Ovary (tissue), 9 donors: ENCODE results near the gene FOXK2. TPM values are rescaled to one million over a fixed set of nuclear protein-coding genes. Genes with fewer than 3 reads are reported as not detected.

Experiments used
- DNase-seq, 5 donors: peaks; one replicate each; pipeline ENCODE4 v3.0.0-alpha.2; 2019 to 2020
- H3K27ac ChIP-seq, 2 donors: fragments of 200-600 bp; one replicate each; pipeline versions ENCODE4 v1.5.1 to v1.8.0; 2019 to 2022
- H3K27me3 ChIP-seq: fragments of 200-600 bp; one replicate; pipeline ENCODE4 v1.8.0; 2022
- H3K36me3 ChIP-seq: fragments of 200-600 bp; sonication (generic); one replicate; pipeline ENCODE4 v1.5.1; 2019
- H3K4me1 ChIP-seq: one replicate; pipeline ENCODE4 v1.8.1; 2013; ENCODE audit warnings: mild to moderate bottlenecking, moderate library complexity; ENCODE audit not compliant: insufficient read depth
- H3K4me3 ChIP-seq: fragments of 200-600 bp; sonication (generic); one replicate; pipeline ENCODE4 v1.5.1; 2017
- H3K9me3 ChIP-seq, 2 donors: fragments of 200-600 bp in 1 of 2; sonication (generic) in 1 of 2; one replicate each; pipeline versions ENCODE4 v1.5.1 to v1.8.1; 2013 to 2019; ENCODE audit warnings: mild to moderate bottlenecking in 1 of 2, moderate library complexity in 1 of 2
- CTCF ChIP-seq, 3 donors: fragments of 450-650 bp in 2 of 3; fragments of 200-600 bp in 1 of 3; IDR thresholded peaks; one replicate each; pipeline versions ENCODE4 v1.5.1 to v1.8.0; 2016 to 2022; ENCODE audit warnings: antibody characterized with exemption in 3 of 3, mild to moderate bottlenecking in 1 of 3
- EP300 ChIP-seq: sonication (generic); formaldehyde crosslinking; IDR thresholded peaks from one replicate; pipeline ENCODE4 v1.6.1; 2017; ENCODE audit warnings: antibody characterized with exemption
- POLR2A ChIP-seq: fragments of 450-650 bp; IDR thresholded peaks from one replicate; pipeline ENCODE4 v1.6.1; 2017; ENCODE audit warnings: antibody characterized with exemption, mild to moderate bottlenecking, moderate library complexity
- WGBS, 3 donors: extraction: QIAGEN DNeasy Blood & Tissue Kit in 1 of 3; methylation state at CpG; one replicate each; pipeline versions ENCODE4 v1.1.5 to v1.1.7; 2013 to 2017; 5-methylcytosine and 5-hydroxymethylcytosine counted together
- intact Hi-C, 4 donors: fragments of 100-400 bp; cut with DNase I; formaldehyde crosslinking; loops; one replicate each; pipeline versions ENCODE4 v1.11.0 to v1.15.1; 2022 to 2023
- polyA plus RNA-seq, 2 donors: library from polyadenylated mRNA; stranded (reverse); fragments of 200-250 nt in 1 of 2; fragments of 350-450 nt in 1 of 2; fragmentation: Illumina TruSeq in 1 of 2; extraction: RNeasy Lipid Tissue Mini Kit (QIAGEN cat#74804) in 1 of 2; gene quantifications; one replicate each; pipeline ENCODE4 v1.2.3, GENCODE V29; 2013 to 2014
- total RNA-seq, 7 donors: library from RNA; depleted of rRNA in 2 of 7; stranded (reverse); fragments of >200 nt in 2 of 7; fragmentation: NEBNext Ultra II Directional in 3 of 7; extraction: Animal tissue kit (Norgen Biotek cat#: 25700) in 3 of 7; gene quantifications; one replicate each; pipeline versions ENCODE4 v1.1.0 to v1.2.4, GENCODE V29; 2016 to 2023
- donor health status: DM: no; HTN: no; CAD: no; lungs with moderate emphysema.
- donor health status: DM: no; HTN: no; CAD: no.
- donor health status: Bipolar disorder and iron deficiency.
- donor health status: DM: yes; HTN: yes; CAD: no.
- donor health status: DM: no; HTN: no; CAD: no.
- donor health status: DM: yes; HTN: yes; CAD: no.

FOXK2 gene
- total and polyA plus RNA-seq, 9 donors: 19.1 to 67.6 (median 43.0) TPM

- no peak overlapping the region for H3K27ac ChIP-seq
- peaks cover 3% of the 10 kb centered on the region for H3K4me1 ChIP-seq
- no peaks in the 10 kb centered on the region for H3K9me3 ChIP-seq
- H3K36me3 ChIP-seq: no peaks in the 10 kb centered on the region
- no peak for DNase-seq
- intact Hi-C loops: loop anchor here in 3 of 4 donors (5.0 to 10.0 kb wide), 3 partner anchors 50 to 138 kb away; partner anchors contain the start of gene TEX19 (in 1 of the 3)
- H3K27me3 ChIP-seq: no peaks in the 10 kb centered on the region
- no peak overlapping the region for H3K4me3 ChIP-seq
- TF ChIP-seq CTCF (IDR thresholded peaks at IDR 0.05) (no peak), EP300 (no peak), POLR2A (no peak)
- WGBS, 3 donors: 39 to 47% (median 45%) methylated on average over 13 of the region's 13 CpGs
Observed at GRCh38 chr17:82492643-82493225, 26.8 kb upstream of the FOXK2 start.

GRCh38 chr17:82493226-82493781 lies 26.2 kb upstream of the FOXK2 start:
- DNase-seq: no peak
- Histone ChIP-seq H3K4me3 (no peak overlapping the region), H3K4me1 (peaks cover 3% of the 10 kb centered on the region), H3K27me3 (no peaks in the 10 kb centered on the region), H3K27ac (no peak overlapping the region), H3K36me3 (no peaks in the 10 kb centered on the region), H3K9me3 (no peaks in the 10 kb centered on the region)
- no peak for TF ChIP-seq CTCF (IDR thresholded peaks at IDR 0.05)
- no peak for TF ChIP-seq EP300
- no peak for TF ChIP-seq POLR2A
- whole genome bisulfite sequencing, 3 donors: 79 to 86% (median 81%) methylated on average over 12 of the region's 12 CpGs
- intact Hi-C loops: loop anchor here in 3 of 4 donors (5.0 to 10.0 kb wide), 3 partner anchors 49 to 139 kb away; partner anchors contain the start of gene TEX19 (in 1 of the 3)

GRCh38 chr17:82494236-82495055 lies 25.1 kb upstream of the FOXK2 start:
- H3K9me3 ChIP-seq: no peaks in the 10 kb centered on the region
- peak; percentile 91 to 95 (median 93) for DNase-seq
- intact Hi-C loops: loop anchor here (5.0 to 10.0 kb wide), 4 partner anchors 48 to 140 kb away; partner anchors contain the start of gene TEX19 (in 1 of the 4)
- no peaks in the 10 kb centered on the region for H3K27me3 ChIP-seq
- peak overlapping the region in 1 of 2 donors; percentile 29 for H3K27ac ChIP-seq
- WGBS, 3 donors: 7 to 9% (median 8%) methylated on average over 17 of the region's 17 CpGs
- TF ChIP-seq EP300 (no peak), POLR2A (peak; percentile 20), CTCF (IDR thresholded peaks at IDR 0.05) (peak; percentile 79 to 91 (median 91))
- H3K36me3 ChIP-seq: no peaks in the 10 kb centered on the region
- peaks cover 3% of the 10 kb centered on the region for H3K4me1 ChIP-seq
- no peak overlapping the region for H3K4me3 ChIP-seq

GRCh38 chr17:82495844-82496528 lies 23.5 kb upstream of the FOXK2 start:
- H3K9me3 ChIP-seq: no peaks in the 10 kb centered on the region
- intact Hi-C loops: loop anchor here in 3 of 4 donors (5.0 to 10.0 kb wide), 3 partner anchors 56 to 141 kb away; partner anchors contain the start of gene TEX19 (in 1 of the 3)
- no peak for TF ChIP-seq POLR2A
- no peak for TF ChIP-seq EP300
- no peak for TF ChIP-seq CTCF (IDR thresholded peaks at IDR 0.05)
- H3K4me1 ChIP-seq: peaks cover 3% of the 10 kb centered on the region
- H3K4me3 ChIP-seq: no peak overlapping the region
- WGBS, 3 donors: 64 to 75% (median 72%) methylated on average over 12 of the region's 12 CpGs
- no peak overlapping the region for H3K27ac ChIP-seq
- no peaks in the 10 kb centered on the region for H3K36me3 ChIP-seq
- DNase-seq: no peak
- no peaks in the 10 kb centered on the region for H3K27me3 ChIP-seq
